Trophoblast cell (in vitro differentiated cells and primary cell): ENCODE measurements around the gene TMEM174.
A peak's percentile ranks its signal among the peaks of the same experiment; 100 is the strongest.

ENCODE experiments used
- DNase-seq, 2 donors: peaks; one replicate each; pipeline ENCODE4 v3.0.0-alpha.2; 2016
- H2AFZ ChIP-seq: 2 replicates; pipeline ENCODE4 v1.6.1; 2013; ENCODE audit warnings: low read length, moderate library complexity, mild to moderate bottlenecking; ENCODE audit not compliant: insufficient read depth, poor library complexity
- H2AK5ac ChIP-seq: 2 replicates; pipeline ENCODE4 v1.6.1; 2013; ENCODE audit warnings: mild to moderate bottlenecking, low read length
- H2BK120ac ChIP-seq: 2 replicates; pipeline ENCODE4 v1.6.1; 2013; ENCODE audit warnings: low read length, mild to moderate bottlenecking, moderate library complexity; ENCODE audit not compliant: insufficient read depth, poor library complexity
- H2BK12ac ChIP-seq: 2 replicates; pipeline ENCODE4 v1.6.1; 2013; ENCODE audit warnings: mild to moderate bottlenecking, low read length, moderate library complexity
- H2BK5ac ChIP-seq: 2 replicates; pipeline ENCODE4 v1.6.1; 2013; ENCODE audit warnings: low read length, low read depth, moderate library complexity, mild to moderate bottlenecking; ENCODE audit not compliant: poor library complexity
- H3K14ac ChIP-seq: 2 replicates; pipeline ENCODE4 v1.6.1; 2013; ENCODE audit warnings: mild to moderate bottlenecking, low read length
- H3K18ac ChIP-seq: 2 replicates; pipeline ENCODE4 v1.6.1; 2013; ENCODE audit warnings: mild to moderate bottlenecking, low read length
- H3K23ac ChIP-seq: 2 replicates; pipeline ENCODE4 v1.6.1; 2013; ENCODE audit warnings: low read length
- H3K27ac ChIP-seq: 2 replicates; pipeline ENCODE4 v1.5.1; 2013; ENCODE audit warnings: low read depth, mild to moderate bottlenecking, inconsistent platforms, low read length, moderate library complexity
- H3K27me3 ChIP-seq: 2 replicates; pipeline ENCODE4 v1.6.1; 2013; ENCODE audit warnings: inconsistent platforms, mild to moderate bottlenecking, low read length, moderate library complexity; ENCODE audit not compliant: insufficient read depth
- H3K36me3 ChIP-seq, 2 experiments: 1 replicate in 1 of 2; 2 replicates in 1 of 2; pipeline ENCODE4 v1.6.1; 2013; ENCODE audit warnings: low read length in 2 of 2, mild to moderate bottlenecking in 2 of 2, moderate library complexity in 1 of 2; ENCODE audit not compliant: insufficient read depth in 2 of 2, control insufficient read depth in 1 of 2
- H3K4ac ChIP-seq: 2 replicates; pipeline ENCODE4 v1.6.1; 2013; ENCODE audit warnings: low read depth, mild to moderate bottlenecking, low read length, moderate library complexity
- H3K4me1 ChIP-seq, 2 experiments: 1 replicate in 1 of 2; 2 replicates in 1 of 2; pipeline ENCODE4 v1.6.1; 2013; ENCODE audit warnings: low read length in 2 of 2, mild to moderate bottlenecking in 2 of 2, moderate library complexity in 1 of 2; ENCODE audit not compliant: insufficient read depth in 2 of 2, control insufficient read depth in 1 of 2
- H3K4me2 ChIP-seq: 2 replicates; pipeline ENCODE4 v1.6.1; 2013; ENCODE audit warnings: inconsistent platforms, mild to moderate bottlenecking, low read length, moderate library complexity
- H3K4me3 ChIP-seq: 2 replicates; pipeline ENCODE4 v1.5.1; 2013; ENCODE audit warnings: mild to moderate bottlenecking, low read depth, low read length, inconsistent platforms
- H3K79me1 ChIP-seq: one replicate; pipeline ENCODE4 v1.6.1; 2013; ENCODE audit warnings: low read length
- H3K79me2 ChIP-seq: 2 replicates; pipeline ENCODE4 v1.6.1; 2013; ENCODE audit warnings: low read length, mild to moderate bottlenecking; ENCODE audit not compliant: control insufficient read depth, insufficient read depth, poor library complexity
- H3K9ac ChIP-seq: 2 replicates; pipeline ENCODE4 v1.6.1; 2013; ENCODE audit warnings: mild to moderate bottlenecking, low read length
- H3K9me3 ChIP-seq: 2 replicates; pipeline ENCODE4 v1.6.1; 2013; ENCODE audit warnings: low read depth, mild to moderate bottlenecking, control low read depth, inconsistent platforms, low read length; ENCODE audit not compliant: insufficient read depth
- H4K12ac ChIP-seq: 2 replicates; pipeline ENCODE4 v1.6.1; 2013; ENCODE audit warnings: low read depth, mild to moderate bottlenecking, low read length, moderate library complexity
- H4K8ac ChIP-seq: 2 replicates; pipeline ENCODE4 v1.6.1; 2013; ENCODE audit warnings: low read depth, mild to moderate bottlenecking, low read length, moderate library complexity
- H4K91ac ChIP-seq: one replicate; pipeline ENCODE4 v1.6.1; 2013; ENCODE audit warnings: low read depth, mild to moderate bottlenecking, low read length, moderate library complexity
- WGBS: extraction: QIAGEN DNeasy Blood & Tissue Kit; methylation state at CpG from one replicate; pipeline ENCODE4 v1.1.7; 2013; ENCODE audit warnings: missing lambda C conversion rate; ENCODE audit not compliant: insufficient read length, insufficient coverage; ENCODE audit errors: extremely low coverage; 5-methylcytosine and 5-hydroxymethylcytosine counted together

Gene TMEM174

GRCh38 chr5:73158313-73158712, 14.7 kb upstream of the TMEM174 start:
- H3K4me3 ChIP-seq, result no peak overlapping the region
- no peaks in the 10 kb centered on the region for H3K27me3 ChIP-seq
- no peak overlapping the region for H3K9ac ChIP-seq
- H3K4me2 ChIP-seq, result no peak overlapping the region
- WGBS, result no CpG with 5 or more reads among the region's 4 CpGs
- H3K36me3 ChIP-seq, result no peaks in the 10 kb centered on the region
- H4K8ac ChIP-seq, result no peak overlapping the region
- no peak overlapping the region for H3K14ac ChIP-seq
- no peak overlapping the region for H4K91ac ChIP-seq
- H3K27ac ChIP-seq, result no peak overlapping the region
- no peak for DNase-seq
- H3K18ac ChIP-seq, result no peak overlapping the region
- H2AK5ac ChIP-seq, result no peak overlapping the region
- H2BK5ac ChIP-seq, result no peak overlapping the region
- H4K12ac ChIP-seq, result no peak overlapping the region
- H3K23ac ChIP-seq, result no peak overlapping the region
- H3K79me2 ChIP-seq, result no peaks in the 10 kb centered on the region
- H2BK120ac ChIP-seq, result no peak overlapping the region
- H3K9me3 ChIP-seq, result no peaks in the 10 kb centered on the region
- peaks cover 2 to 5% of the 10 kb centered on the region in 2 experiments for H3K4me1 ChIP-seq
- H2AFZ ChIP-seq, result no peak overlapping the region
- H3K4ac ChIP-seq, result no peak overlapping the region
- H2BK12ac ChIP-seq, result no peak overlapping the region
- H3K79me1 ChIP-seq, result no peaks in the 10 kb centered on the region

- no peak overlapping the region for H3K9ac ChIP-seq
- no peak overlapping the region for H4K8ac ChIP-seq
- peaks cover 2 to 5% of the 10 kb centered on the region in 2 experiments for H3K4me1 ChIP-seq
- no peak overlapping the region for H3K4me3 ChIP-seq
- no peak overlapping the region for H3K27ac ChIP-seq
- WGBS, result no CpG with 5 or more reads among the region's 4 CpGs
- H2AK5ac ChIP-seq, result no peak overlapping the region
- no peaks in the 10 kb centered on the region for H3K9me3 ChIP-seq
- no peaks in the 10 kb centered on the region for H3K79me1 ChIP-seq
- no peak overlapping the region for H4K12ac ChIP-seq
- no peak overlapping the region for H3K4me2 ChIP-seq
- H2BK12ac ChIP-seq, result no peak overlapping the region
- no peak overlapping the region for H3K18ac ChIP-seq
- H3K4ac ChIP-seq, result no peak overlapping the region
- H3K23ac ChIP-seq, result no peak overlapping the region
- H2BK120ac ChIP-seq, result no peak overlapping the region
- no peaks in the 10 kb centered on the region for H3K36me3 ChIP-seq
- DNase-seq, result no peak
- H2BK5ac ChIP-seq, result no peak overlapping the region
- H3K79me2 ChIP-seq, result no peaks in the 10 kb centered on the region
- H2AFZ ChIP-seq, result no peak overlapping the region
- no peaks in the 10 kb centered on the region for H3K27me3 ChIP-seq
- no peak overlapping the region for H3K14ac ChIP-seq
- no peak overlapping the region for H4K91ac ChIP-seq
These were observed 12.7 kb upstream of the TMEM174 start for GRCh38 chr5:73160239-73160671.

GRCh38 chr5:73170522-73170921, 2.5 kb upstream of the TMEM174 start:
- no peaks in the 10 kb centered on the region for H3K79me1 ChIP-seq
- H3K18ac ChIP-seq, result no peak overlapping the region
- H3K23ac ChIP-seq, result no peak overlapping the region
- no peaks in the 10 kb centered on the region for H3K4me1 ChIP-seq
- H4K8ac ChIP-seq, result no peak overlapping the region
- no peak overlapping the region for H3K4ac ChIP-seq
- H2AK5ac ChIP-seq, result no peak overlapping the region
- H3K27me3 ChIP-seq, result no peaks in the 10 kb centered on the region
- H3K14ac ChIP-seq, result no peak overlapping the region
- H3K9ac ChIP-seq, result no peak overlapping the region
- DNase-seq, result peak; percentile 7 to 25
- no peak overlapping the region for H2BK12ac ChIP-seq
- H3K36me3 ChIP-seq, result no peaks in the 10 kb centered on the region
- H3K27ac ChIP-seq, result no peak overlapping the region
- no peak overlapping the region for H4K12ac ChIP-seq
- H4K91ac ChIP-seq, result no peak overlapping the region
- no peak overlapping the region for H2BK5ac ChIP-seq
- no peak overlapping the region for H3K4me3 ChIP-seq
- H2BK120ac ChIP-seq, result no peak overlapping the region
- H3K9me3 ChIP-seq, result no peaks in the 10 kb centered on the region
- H3K79me2 ChIP-seq, result no peaks in the 10 kb centered on the region
- H2AFZ ChIP-seq, result no peak overlapping the region
- H3K4me2 ChIP-seq, result no peak overlapping the region

DNA sequence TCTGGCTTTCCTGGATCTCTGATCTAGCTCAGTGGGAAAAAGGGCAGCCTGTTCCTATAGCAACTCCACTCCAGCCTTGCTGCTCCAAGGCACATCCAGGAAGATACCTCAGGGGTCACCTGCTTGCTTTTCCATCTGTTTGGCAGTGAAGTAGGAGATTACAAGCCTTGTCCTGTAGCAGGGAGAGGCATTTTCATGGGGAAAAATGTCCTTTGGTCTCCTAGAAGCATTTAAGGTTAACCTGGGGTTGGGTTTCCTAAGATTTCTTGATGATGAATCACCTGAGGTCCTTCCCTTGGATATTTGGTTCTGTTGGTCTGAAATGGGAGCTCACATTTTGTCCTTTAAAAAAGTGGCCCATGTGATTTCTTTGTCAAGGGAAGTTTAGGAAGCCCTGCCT, 1.5 kb upstream of the TMEM174 start:
- Histone ChIP-seq H4K12ac (no peak overlapping the region), H3K4me2 (no peak overlapping the region), H3K27me3 (no peaks in the 10 kb centered on the region), H2AFZ (no peak overlapping the region), H3K18ac (no peak overlapping the region), H3K14ac (no peak overlapping the region), H2BK12ac (no peak overlapping the region), H4K91ac (no peak overlapping the region), H3K79me1 (no peaks in the 10 kb centered on the region), H3K9ac (no peak overlapping the region), H3K23ac (no peak overlapping the region), H2BK5ac (no peak overlapping the region), H3K4me1 (no peaks in the 10 kb centered on the region), H3K9me3 (no peaks in the 10 kb centered on the region), H3K27ac (no peak overlapping the region), H3K36me3 (no peaks in the 10 kb centered on the region), H2BK120ac (no peak overlapping the region), H3K4ac (no peak overlapping the region), H3K4me3 (no peak overlapping the region), H3K79me2 (no peaks in the 10 kb centered on the region), H4K8ac (no peak overlapping the region), H2AK5ac (no peak overlapping the region)
- DNase-seq, result no peak
